GM11168 (cell line): ENCODE measurements around the gene VPS4B.
"Not testable (repeated sequence)": the region's sequence is repeated elsewhere in the genome, so short reads cannot be mapped to it uniquely, and the experiment has no call there.

Experiments
- in situ Hi-C: fragments of 300-500 bp; cut with MboI; formaldehyde crosslinking; loops from one replicate; pipeline ENCODE4 v1.12.0; 2022; ENCODE audit warnings: low sequenced_read_pairs; ENCODE audit not compliant: unreplicated experiment

Gene VPS4B

DNA sequence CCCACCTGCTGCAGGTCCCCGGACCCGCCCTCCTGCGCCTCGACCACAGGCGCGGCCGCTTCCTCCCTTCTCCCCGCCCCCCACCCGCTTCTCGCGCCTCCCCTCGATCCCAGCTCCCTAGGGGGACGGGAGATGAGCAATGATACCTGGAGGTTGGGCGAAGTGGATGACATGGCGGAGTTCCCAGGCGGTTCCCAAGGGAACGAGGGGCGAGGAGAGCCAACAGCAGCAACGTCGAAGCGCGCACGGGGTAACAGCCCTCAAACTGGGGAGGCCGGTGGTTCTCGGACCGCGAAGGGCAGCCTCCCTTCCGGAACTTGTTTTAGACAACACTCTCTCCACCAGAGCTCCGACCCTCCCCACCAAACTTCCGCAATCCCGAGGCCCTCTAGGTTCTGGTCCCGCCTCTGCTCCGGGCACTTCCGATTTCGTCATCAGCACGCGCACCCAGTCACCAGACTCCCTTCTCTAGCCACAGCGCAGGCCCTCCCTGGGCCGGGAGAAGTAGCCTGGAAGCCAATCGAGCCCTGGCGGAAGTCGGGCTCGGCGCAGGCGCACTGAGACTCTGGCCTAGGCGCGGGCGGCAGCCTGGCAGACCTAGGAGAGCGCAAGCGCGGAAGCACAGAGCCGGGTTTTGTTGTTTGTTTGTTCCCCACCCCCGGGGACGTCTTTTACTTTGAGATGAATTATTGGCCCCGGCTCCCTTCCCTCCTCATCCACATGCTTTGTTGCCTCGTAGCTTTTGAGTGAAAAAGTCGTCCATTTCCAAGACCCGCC is at the start of gene VPS4B:
Gene VPS4B (minus strand): TSS at position 390 of the 777 bp plus-strand sequence. CDS start 217 bp downstream, at position 173.
- in situ Hi-C loops = no loop called here

DNA sequence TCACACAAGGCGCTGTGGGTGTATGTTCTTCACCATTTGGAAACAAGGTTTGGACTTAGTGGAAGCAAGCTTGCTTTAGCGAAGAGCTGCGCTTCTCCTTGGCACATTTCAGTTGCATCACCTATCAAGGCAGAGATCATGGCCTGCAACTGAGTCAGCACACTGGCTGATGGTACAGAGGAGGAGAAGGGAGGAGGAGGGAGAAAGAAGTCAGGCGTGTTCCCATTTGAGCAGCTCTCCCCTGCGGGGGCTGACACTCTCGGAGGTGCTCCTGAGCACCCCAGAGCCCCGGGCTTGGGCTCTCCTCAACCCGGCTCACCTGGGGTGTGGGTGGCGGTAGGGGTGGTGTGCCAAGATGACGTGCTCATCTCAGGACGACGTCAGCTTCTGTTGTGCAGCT is 48.5 kb upstream of the VPS4B start:
- in situ Hi-C loops = no loop called here

GRCh38 chr18:63468575-63468974 is 46.3 kb upstream of the VPS4B start:
- in situ Hi-C loops = no loop called here

GRCh38 chr18:63467699-63468098 is 45.4 kb upstream of the VPS4B start:
- in situ Hi-C loops = no loop called here

GRCh38 chr18:63465059-63465458 is 42.8 kb upstream of the VPS4B start:
- in situ Hi-C loops = no loop called here

- in situ Hi-C loops = no loop called here
Observed at GRCh38 chr18:63464434-63464833, 42.2 kb upstream of the VPS4B start.

GRCh38 chr18:63460414-63460813 is 38.1 kb upstream of the VPS4B start:
- in situ Hi-C loops = no loop called here

DNA sequence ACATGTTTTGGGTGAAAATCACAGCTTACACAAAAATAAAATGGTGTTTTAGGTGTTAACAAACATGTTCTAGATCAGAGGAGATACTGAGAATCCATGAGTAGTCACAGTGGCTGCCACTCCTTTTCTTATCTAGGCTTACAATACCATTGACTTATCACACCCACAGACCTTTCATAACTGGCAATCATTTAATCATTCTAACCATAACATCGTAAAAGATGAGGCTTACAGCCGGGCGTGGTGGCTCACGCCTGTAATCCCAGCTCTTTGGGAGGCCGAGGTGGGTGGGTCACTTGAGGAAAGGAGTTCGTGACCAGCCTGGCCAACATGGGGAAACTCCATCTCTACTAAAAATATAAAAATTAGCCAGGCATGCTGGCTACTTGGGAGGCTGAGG is 35.7 kb upstream of the VPS4B start:
- in situ Hi-C loops = no loop called here

DNA sequence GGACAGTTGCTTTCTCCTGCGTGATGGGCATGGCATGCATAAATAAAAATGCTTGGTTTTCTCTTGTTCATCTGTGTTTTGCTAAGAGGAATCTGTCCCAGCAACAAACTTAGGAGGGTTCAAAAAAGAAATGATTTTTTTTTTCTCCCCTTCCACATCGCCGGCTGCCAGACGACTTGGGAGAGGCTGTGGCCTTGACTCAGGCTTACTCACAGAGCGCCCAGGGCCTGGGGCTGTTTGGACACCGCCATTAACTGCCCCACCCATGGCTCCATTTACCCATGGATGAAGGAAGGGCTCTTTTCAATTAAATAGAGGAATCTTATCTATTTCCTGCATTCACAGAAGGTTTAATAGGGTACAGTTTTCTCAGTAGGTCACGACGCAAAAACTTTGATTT is 32.2 kb upstream of the VPS4B start:
- in situ Hi-C loops = no loop called here

DNA sequence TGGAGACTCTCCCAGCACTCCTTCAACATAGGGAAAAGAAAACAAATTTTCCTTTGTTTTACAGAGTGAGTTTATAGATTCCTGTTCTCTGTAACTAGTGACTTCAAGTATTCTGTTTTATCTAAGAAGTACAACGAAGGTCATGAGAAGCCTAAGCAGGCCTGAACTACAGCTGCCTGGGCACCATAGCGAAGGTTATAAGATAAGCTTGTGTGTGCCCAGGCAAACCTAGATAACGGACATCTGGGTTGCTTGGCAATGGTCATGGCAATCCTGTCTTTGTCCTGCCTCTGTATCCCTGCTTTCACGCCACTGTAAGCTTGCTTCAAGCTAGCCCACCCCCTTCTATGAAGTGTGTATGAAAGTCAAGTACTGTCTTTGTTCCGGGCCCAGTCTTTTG is 30.5 kb upstream of the VPS4B start:
- in situ Hi-C loops = not testable (repeated sequence)

GRCh38 chr18:63451799-63452660 is 29.8 kb upstream of the VPS4B start:
- in situ Hi-C loops = no loop called here

DNA sequence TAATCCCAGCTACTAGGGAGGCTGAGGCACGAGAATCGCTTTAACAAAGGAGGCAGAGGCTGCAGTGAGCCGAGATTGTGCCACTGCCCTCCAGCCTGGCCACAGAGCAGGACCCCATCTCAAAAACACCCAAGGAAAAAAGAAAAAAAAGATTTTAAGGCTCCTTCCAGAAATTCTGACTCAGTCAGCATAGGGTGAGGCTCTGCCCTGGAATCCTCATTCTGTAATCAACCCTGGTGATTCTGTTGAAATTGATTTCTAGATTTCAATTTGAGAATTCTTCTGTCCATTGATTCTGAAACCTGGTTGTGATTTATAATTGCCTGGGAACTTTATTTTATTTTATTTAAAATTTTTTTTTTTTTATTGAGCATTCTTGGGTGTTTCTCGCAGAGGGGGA is 27.1 kb upstream of the VPS4B start:
- in situ Hi-C loops = no loop called here

- in situ Hi-C loops = no loop called here
Observed at GRCh38 chr18:63447066-63447465, 24.8 kb upstream of the VPS4B start.

GRCh38 chr18:63446266-63446665 is 24.0 kb upstream of the VPS4B start:
- in situ Hi-C loops = no loop called here

DNA sequence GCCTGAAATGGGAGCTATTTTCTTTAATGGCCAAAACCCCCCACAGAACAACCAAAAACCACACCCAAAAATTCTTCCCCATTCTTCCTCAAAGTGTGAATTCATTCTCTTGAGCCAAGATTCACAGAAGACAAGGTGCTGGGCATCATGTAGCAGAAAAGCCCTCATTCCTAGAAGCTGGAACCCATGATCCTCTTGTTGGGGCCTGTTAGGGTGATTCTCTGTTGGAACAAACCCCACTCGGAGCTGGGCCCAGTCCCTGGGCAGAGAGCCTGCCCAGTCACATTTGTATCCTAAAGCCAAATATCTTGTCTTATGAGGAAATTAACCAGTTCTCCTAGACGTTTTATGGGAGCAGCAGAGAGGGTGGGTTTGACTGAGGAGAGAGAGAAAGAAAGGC is 22.8 kb upstream of the VPS4B start:
- in situ Hi-C loops = no loop called here

DNA sequence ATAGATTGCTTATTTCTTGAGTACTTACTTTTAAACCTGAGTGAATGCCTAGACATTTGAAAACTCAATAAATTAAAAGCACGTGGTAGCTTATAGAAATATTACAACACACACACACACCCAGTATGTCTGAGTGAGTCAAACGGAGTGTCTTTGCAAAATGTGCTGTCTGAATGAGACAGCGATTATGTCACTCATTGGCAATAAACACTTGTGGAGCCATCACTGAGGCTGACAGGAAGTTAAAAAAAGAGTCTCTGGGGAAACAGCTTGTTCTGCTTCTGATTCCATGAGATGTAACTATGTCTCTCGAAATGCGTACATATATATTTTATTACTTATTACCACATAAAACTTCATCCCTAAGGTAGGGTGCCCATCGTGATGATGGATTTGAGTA is 22.3 kb upstream of the VPS4B start:
- in situ Hi-C loops = no loop called here

DNA sequence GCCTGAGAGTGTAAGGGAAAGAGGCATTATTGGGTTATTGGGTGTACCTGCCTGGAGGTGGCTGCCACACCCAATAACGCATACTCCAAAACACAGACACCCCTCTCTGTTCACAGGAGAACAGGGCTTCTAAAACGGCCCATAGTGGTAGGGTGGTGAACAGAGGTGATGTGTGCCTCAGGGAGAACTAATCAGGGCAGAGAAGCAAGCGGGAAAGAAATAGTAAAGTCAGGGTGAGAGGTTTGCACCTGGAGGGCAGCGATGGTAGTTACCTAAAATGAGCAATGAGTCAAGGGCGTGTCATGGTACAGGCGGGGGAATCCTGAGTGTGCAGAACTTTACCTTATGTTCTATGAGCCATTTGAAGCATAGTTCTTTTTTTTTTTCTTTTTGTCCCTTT is 21.6 kb upstream of the VPS4B start:
- in situ Hi-C loops = no loop called here

- in situ Hi-C loops = no loop called here
Observed at GRCh38 chr18:63440881-63441280, 18.6 kb upstream of the VPS4B start.

- in situ Hi-C loops = no loop called here
Observed at GRCh38 chr18:63440219-63440618, 17.9 kb upstream of the VPS4B start.

DNA sequence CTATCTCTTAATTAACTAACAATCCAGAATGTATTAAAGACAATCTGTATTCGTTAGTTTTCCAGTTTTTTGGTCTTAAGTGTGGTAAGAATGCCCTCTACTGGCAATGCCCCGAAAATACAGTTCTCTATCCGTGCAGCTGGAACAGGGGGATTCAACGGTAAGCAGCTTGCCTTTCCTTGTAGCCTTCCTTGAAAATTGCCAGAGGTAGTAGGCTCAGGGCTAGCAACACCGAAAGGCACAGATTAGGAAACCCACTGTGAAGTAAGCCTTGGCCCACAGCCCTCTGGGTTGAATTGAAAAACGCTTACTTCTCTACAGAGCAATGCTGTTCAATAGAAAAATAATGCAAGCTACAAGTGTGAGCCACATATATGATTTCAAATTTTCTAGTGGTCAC is 17.1 kb upstream of the VPS4B start:
- in situ Hi-C loops = no loop called here

- in situ Hi-C loops = no loop called here
Observed at GRCh38 chr18:63438181-63438580, 15.9 kb upstream of the VPS4B start.
